HK-2 (cell line): Measurements from ENCODE around the gene IL3.

ENCODE experiments used
- DNase-seq: peaks from one replicate; pipeline ENCODE4 v3.0.0-alpha.2; 2018; ENCODE audit not compliant: unreplicated experiment

IL3 gene

GRCh38 chr5:132112111-132112510, 51.7 kb downstream of the IL3 start:
- no peak for DNase-seq
